ENCODE data around the gene PRR20B. TPM values are rescaled to one million over a fixed set of nuclear protein-coding genes. Genes with fewer than 3 reads are reported as not detected.
A peak's percentile ranks its signal among the peaks of the same experiment; 100 is the strongest.
"Not testable (repeated sequence)": the region's sequence is repeated elsewhere in the genome, so short reads cannot be mapped to it uniquely, and the experiment has no call there.

Gene PRR20B
- total RNA-seq: not detected

GRCh38 chr13:57147188-57147587 is at the start of gene PRR20B:
Gene PRR20B, plus strand, starts transcription at chr13:57147488. Its CDS starts 387 bp downstream, at chr13:57147875.
- H3K4me1 ChIP-seq (ENCODE audit: control insufficient read depth in 3 of 3, insufficient read depth in 3 of 3, low read length in 3 of 3); H3K9me3 ChIP-seq (ENCODE audit: control insufficient read depth in 3 of 3, low read length in 3 of 3); H3K9ac ChIP-seq (ENCODE audit: low read depth in 1 of 3, low read length in 3 of 3); H3K4me3 ChIP-seq (ENCODE audit: low read length in 3 of 3); H3K27ac ChIP-seq (ENCODE audit: low read depth, low read length); H3K36me3 ChIP-seq (ENCODE audit: control insufficient read depth in 3 of 3, insufficient read depth in 3 of 3, low read length in 3 of 3); H3K27me3 ChIP-seq (ENCODE audit: control insufficient read depth in 3 of 3, insufficient read depth in 3 of 3, low read length in 3 of 3): not testable (repeated sequence)

GRCh38 chr13:57114945-57115344 is 32.3 kb upstream of the PRR20B start:
- H3K9ac ChIP-seq (ENCODE audit: low read depth in 1 of 3, low read length in 3 of 3): no peak overlapping the region
- H3K9me3 ChIP-seq (ENCODE audit: control insufficient read depth in 3 of 3, low read length in 3 of 3): peaks cover 0 to 3% (median 0%) of the 10 kb centered on the region in 3 donors
- H3K36me3 ChIP-seq (ENCODE audit: control insufficient read depth in 3 of 3, insufficient read depth in 3 of 3, low read length in 3 of 3): no peaks in the 10 kb centered on the region
- no peak overlapping the region for H3K27ac ChIP-seq (ENCODE audit: low read depth, low read length)
- H3K27me3 ChIP-seq (ENCODE audit: control insufficient read depth in 3 of 3, insufficient read depth in 3 of 3, low read length in 3 of 3): no peaks in the 10 kb centered on the region
- H3K4me3 ChIP-seq (ENCODE audit: low read length in 3 of 3): no peak overlapping the region
- peaks cover 0 to 6% (median 0%) of the 10 kb centered on the region in 3 donors for H3K4me1 ChIP-seq (ENCODE audit: control insufficient read depth in 3 of 3, insufficient read depth in 3 of 3, low read length in 3 of 3)

DNA sequence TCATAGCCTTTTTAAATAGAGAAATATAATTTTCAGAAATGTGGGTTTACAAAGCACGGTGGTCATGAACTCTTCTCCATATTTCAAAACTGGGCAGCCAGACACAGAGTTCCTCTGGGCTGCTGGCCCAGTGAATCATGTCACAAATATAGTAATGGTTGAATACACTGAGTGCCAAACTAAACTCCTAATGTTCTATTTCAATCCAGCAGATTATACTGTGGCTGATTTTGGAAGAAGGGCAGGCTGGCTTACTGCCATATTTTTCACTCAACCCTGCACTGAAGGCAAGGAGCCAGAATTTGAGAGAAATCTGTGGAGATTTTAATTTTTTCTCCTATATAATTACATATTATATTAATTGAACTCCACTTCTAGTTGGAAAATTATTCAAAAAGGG is 23.6 kb upstream of the PRR20B start:
- H3K27me3 ChIP-seq (ENCODE audit: control insufficient read depth in 3 of 3, insufficient read depth in 3 of 3, low read length in 3 of 3): no peaks in the 10 kb centered on the region
- no peaks in the 10 kb centered on the region for H3K36me3 ChIP-seq (ENCODE audit: control insufficient read depth in 3 of 3, insufficient read depth in 3 of 3, low read length in 3 of 3)
- peak overlapping the region; percentile 64 for H3K27ac ChIP-seq (ENCODE audit: low read depth, low read length)
- peaks cover 0 to 6% (median 0%) of the 10 kb centered on the region in 3 donors for H3K4me1 ChIP-seq (ENCODE audit: control insufficient read depth in 3 of 3, insufficient read depth in 3 of 3, low read length in 3 of 3)
- no peak overlapping the region for H3K4me3 ChIP-seq (ENCODE audit: low read length in 3 of 3)
- H3K9ac ChIP-seq (ENCODE audit: low read depth in 1 of 3, low read length in 3 of 3): no peak overlapping the region
- H3K9me3 ChIP-seq (ENCODE audit: control insufficient read depth in 3 of 3, low read length in 3 of 3): no peaks in the 10 kb centered on the region

- Histone ChIP-seq H3K36me3 (ENCODE audit: control insufficient read depth in 3 of 3, insufficient read depth in 3 of 3, low read length in 3 of 3) (no peaks in the 10 kb centered on the region), H3K9ac (ENCODE audit: low read depth in 1 of 3, low read length in 3 of 3) (no peak overlapping the region), H3K4me3 (ENCODE audit: low read length in 3 of 3) (no peak overlapping the region), H3K27me3 (ENCODE audit: control insufficient read depth in 3 of 3, insufficient read depth in 3 of 3, low read length in 3 of 3) (no peaks in the 10 kb centered on the region), H3K9me3 (ENCODE audit: control insufficient read depth in 3 of 3, low read length in 3 of 3) (no peaks in the 10 kb centered on the region), H3K27ac (ENCODE audit: low read depth, low read length) (no peak overlapping the region), H3K4me1 (ENCODE audit: control insufficient read depth in 3 of 3, insufficient read depth in 3 of 3, low read length in 3 of 3) (no peaks in the 10 kb centered on the region)
These were observed 18.4 kb upstream of the PRR20B start for GRCh38 chr13:57128909-57129308.

DNA sequence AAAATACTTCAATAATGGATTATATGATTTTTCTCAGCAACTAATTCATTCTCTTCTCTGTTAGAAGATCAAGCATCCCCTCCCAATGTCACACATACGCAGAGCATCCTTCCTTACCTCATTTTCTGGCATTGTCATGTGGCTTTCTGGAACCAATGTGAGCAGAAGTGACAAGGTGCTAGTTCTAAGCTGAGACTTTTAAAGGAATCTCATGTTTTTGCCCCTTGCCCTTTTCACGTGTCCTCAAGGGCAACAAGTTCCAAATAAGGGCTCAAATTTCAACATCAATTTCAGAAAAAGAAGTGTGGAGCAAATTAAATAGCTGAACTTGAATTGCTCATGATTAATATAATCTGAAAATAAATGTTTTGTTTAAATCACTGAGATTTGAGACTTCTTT is 11.2 kb upstream of the PRR20B start:
- H3K9me3 ChIP-seq (ENCODE audit: control insufficient read depth in 3 of 3, low read length in 3 of 3): no peaks in the 10 kb centered on the region
- H3K9ac ChIP-seq (ENCODE audit: low read depth in 1 of 3, low read length in 3 of 3): no peak overlapping the region
- H3K27ac ChIP-seq (ENCODE audit: low read depth, low read length): no peak overlapping the region
- H3K4me3 ChIP-seq (ENCODE audit: low read length in 3 of 3): no peak overlapping the region
- H3K27me3 ChIP-seq (ENCODE audit: control insufficient read depth in 3 of 3, insufficient read depth in 3 of 3, low read length in 3 of 3): no peaks in the 10 kb centered on the region
- no peaks in the 10 kb centered on the region for H3K36me3 ChIP-seq (ENCODE audit: control insufficient read depth in 3 of 3, insufficient read depth in 3 of 3, low read length in 3 of 3)
- H3K4me1 ChIP-seq (ENCODE audit: control insufficient read depth in 3 of 3, insufficient read depth in 3 of 3, low read length in 3 of 3): no peaks in the 10 kb centered on the region

DNA sequence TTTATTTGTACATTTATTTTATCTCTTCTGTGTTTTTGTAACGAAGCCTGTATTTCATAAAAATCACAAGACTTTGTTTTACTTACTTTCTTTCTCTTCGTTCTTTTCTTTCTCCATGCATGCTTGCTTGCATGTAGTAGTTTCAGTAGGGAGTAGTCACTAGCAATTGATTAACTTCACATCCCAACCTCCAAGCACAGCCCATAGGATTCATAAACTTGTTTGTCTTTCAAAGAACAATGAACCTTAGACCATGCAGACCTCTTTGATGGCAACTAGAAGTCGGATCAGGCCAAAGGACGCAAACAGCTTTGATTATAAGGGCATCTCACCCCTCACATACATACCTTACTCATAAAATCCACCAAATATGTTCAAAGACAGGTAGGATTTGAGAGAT is 9.7 kb upstream of the PRR20B start:
- H3K4me1 ChIP-seq (ENCODE audit: control insufficient read depth in 3 of 3, insufficient read depth in 3 of 3, low read length in 3 of 3): no peaks in the 10 kb centered on the region
- H3K9me3 ChIP-seq (ENCODE audit: control insufficient read depth in 3 of 3, low read length in 3 of 3): no peaks in the 10 kb centered on the region
- H3K27ac ChIP-seq (ENCODE audit: low read depth, low read length): no peak overlapping the region
- no peak overlapping the region for H3K4me3 ChIP-seq (ENCODE audit: low read length in 3 of 3)
- no peaks in the 10 kb centered on the region for H3K27me3 ChIP-seq (ENCODE audit: control insufficient read depth in 3 of 3, insufficient read depth in 3 of 3, low read length in 3 of 3)
- H3K9ac ChIP-seq (ENCODE audit: low read depth in 1 of 3, low read length in 3 of 3): no peak overlapping the region
- no peaks in the 10 kb centered on the region for H3K36me3 ChIP-seq (ENCODE audit: control insufficient read depth in 3 of 3, insufficient read depth in 3 of 3, low read length in 3 of 3)

- H3K4me3 ChIP-seq (ENCODE audit: low read length in 3 of 3): no peak overlapping the region
- H3K9ac ChIP-seq (ENCODE audit: low read depth in 1 of 3, low read length in 3 of 3): no peak overlapping the region
- H3K9me3 ChIP-seq (ENCODE audit: control insufficient read depth in 3 of 3, low read length in 3 of 3): no peaks in the 10 kb centered on the region
- H3K27me3 ChIP-seq (ENCODE audit: control insufficient read depth in 3 of 3, insufficient read depth in 3 of 3, low read length in 3 of 3): no peaks in the 10 kb centered on the region
- H3K27ac ChIP-seq (ENCODE audit: low read depth, low read length): no peak overlapping the region
- H3K36me3 ChIP-seq (ENCODE audit: control insufficient read depth in 3 of 3, insufficient read depth in 3 of 3, low read length in 3 of 3): no peaks in the 10 kb centered on the region
- H3K4me1 ChIP-seq (ENCODE audit: control insufficient read depth in 3 of 3, insufficient read depth in 3 of 3, low read length in 3 of 3): no peaks in the 10 kb centered on the region
These were observed 8.3 kb upstream of the PRR20B start for GRCh38 chr13:57138988-57139387.

DNA sequence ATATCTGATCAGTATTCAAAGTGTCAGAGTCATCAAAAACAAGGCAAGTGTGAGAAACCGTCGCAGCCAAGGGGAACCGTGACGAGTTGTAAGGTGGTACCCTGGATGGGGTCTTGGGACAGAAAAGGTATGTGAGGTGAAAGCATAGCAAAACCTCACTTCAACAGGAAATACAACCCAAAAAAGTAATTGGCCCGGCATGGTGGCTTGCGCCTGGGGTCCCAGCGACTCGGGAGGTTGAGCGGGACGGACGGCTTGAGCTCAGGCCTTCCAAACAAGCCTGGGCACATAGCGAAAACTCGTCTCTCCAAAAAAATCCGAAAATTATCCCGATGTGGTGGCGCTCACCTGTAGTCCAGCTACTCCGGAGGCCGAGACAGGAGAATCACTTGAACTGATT is 7.5 kb upstream of the PRR20B start:
- not testable (repeated sequence) for H3K9ac ChIP-seq (ENCODE audit: low read depth in 1 of 3, low read length in 3 of 3); H3K9me3 ChIP-seq (ENCODE audit: control insufficient read depth in 3 of 3, low read length in 3 of 3); H3K27me3 ChIP-seq (ENCODE audit: control insufficient read depth in 3 of 3, insufficient read depth in 3 of 3, low read length in 3 of 3); H3K4me1 ChIP-seq (ENCODE audit: control insufficient read depth in 3 of 3, insufficient read depth in 3 of 3, low read length in 3 of 3); H3K27ac ChIP-seq (ENCODE audit: low read depth, low read length); H3K4me3 ChIP-seq (ENCODE audit: low read length in 3 of 3); H3K36me3 ChIP-seq (ENCODE audit: control insufficient read depth in 3 of 3, insufficient read depth in 3 of 3, low read length in 3 of 3)

DNA sequence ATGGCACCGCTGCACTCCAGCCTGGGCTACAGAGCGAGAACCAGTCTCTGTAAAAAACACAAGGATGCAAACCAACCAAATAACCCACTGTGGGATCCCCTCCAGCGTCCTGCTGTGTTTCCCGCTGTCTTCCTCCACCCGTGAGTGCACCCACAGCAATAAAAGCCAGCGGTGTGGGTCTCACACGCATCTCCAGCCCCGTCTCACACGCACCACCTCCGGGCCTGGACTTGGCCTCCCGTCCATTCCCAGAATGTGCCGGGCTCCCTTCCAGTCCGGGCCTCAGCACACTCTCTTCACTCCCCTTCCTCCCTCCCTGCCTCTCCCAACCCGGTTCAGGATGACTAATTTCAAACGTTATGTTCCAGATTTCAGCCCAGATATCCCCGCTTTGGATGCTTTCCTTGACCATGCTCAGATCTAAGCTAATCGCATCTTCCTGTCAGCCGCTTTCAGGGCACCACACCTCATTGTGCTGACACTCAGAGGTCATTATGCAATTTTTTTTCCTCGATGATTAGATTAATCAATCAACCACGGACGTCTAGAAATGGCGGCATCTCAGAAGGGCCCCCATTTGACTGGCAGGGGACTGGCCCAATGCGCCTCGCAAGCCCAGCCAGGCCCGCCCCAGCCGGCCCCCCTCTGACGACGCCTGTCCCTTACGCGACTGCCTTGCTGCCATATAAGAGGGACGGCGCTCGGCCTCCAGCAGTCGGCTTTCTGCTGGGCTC is 6.9 kb upstream of the PRR20B start, which contains the start of gene PRR20A:
Gene PRR20A (plus strand): TSS at position 684 of the 734 bp plus-strand sequence. CDS start 387 bp downstream, outside the sequence.
- H3K9me3 ChIP-seq (ENCODE audit: control insufficient read depth in 3 of 3, low read length in 3 of 3); H3K27ac ChIP-seq (ENCODE audit: low read depth, low read length); H3K9ac ChIP-seq (ENCODE audit: low read depth in 1 of 3, low read length in 3 of 3); H3K36me3 ChIP-seq (ENCODE audit: control insufficient read depth in 3 of 3, insufficient read depth in 3 of 3, low read length in 3 of 3); H3K27me3 ChIP-seq (ENCODE audit: control insufficient read depth in 3 of 3, insufficient read depth in 3 of 3, low read length in 3 of 3); H3K4me3 ChIP-seq (ENCODE audit: low read length in 3 of 3); H3K4me1 ChIP-seq (ENCODE audit: control insufficient read depth in 3 of 3, insufficient read depth in 3 of 3, low read length in 3 of 3): not testable (repeated sequence)

DNA sequence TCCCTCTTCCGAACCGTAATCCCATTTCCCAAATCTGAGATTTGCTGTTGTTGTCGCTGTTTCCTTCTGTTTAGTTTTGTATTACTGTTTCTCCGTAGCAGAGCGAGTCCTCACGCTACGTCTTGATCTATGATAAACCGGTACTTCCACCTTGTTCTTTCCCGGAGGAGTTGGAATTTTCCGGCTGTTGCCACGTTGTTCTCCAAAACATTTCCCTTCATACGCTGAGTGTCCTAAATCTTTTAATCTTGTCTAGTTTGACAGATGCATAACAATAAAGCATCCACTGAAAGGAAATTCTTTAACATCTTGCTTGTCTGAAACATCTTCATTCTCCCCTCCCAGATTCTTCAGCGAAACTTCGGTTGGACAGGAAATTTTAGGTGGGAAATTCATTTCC is 818 bp downstream of the PRR20B start:
- H3K4me1 ChIP-seq (ENCODE audit: control insufficient read depth in 3 of 3, insufficient read depth in 3 of 3, low read length in 3 of 3); H3K27me3 ChIP-seq (ENCODE audit: control insufficient read depth in 3 of 3, insufficient read depth in 3 of 3, low read length in 3 of 3); H3K9ac ChIP-seq (ENCODE audit: low read depth in 1 of 3, low read length in 3 of 3); H3K27ac ChIP-seq (ENCODE audit: low read depth, low read length); H3K9me3 ChIP-seq (ENCODE audit: control insufficient read depth in 3 of 3, low read length in 3 of 3); H3K36me3 ChIP-seq (ENCODE audit: control insufficient read depth in 3 of 3, insufficient read depth in 3 of 3, low read length in 3 of 3); H3K4me3 ChIP-seq (ENCODE audit: low read length in 3 of 3): not testable (repeated sequence)
